Measurements from ENCODE around the gene GPX4.

DNA sequence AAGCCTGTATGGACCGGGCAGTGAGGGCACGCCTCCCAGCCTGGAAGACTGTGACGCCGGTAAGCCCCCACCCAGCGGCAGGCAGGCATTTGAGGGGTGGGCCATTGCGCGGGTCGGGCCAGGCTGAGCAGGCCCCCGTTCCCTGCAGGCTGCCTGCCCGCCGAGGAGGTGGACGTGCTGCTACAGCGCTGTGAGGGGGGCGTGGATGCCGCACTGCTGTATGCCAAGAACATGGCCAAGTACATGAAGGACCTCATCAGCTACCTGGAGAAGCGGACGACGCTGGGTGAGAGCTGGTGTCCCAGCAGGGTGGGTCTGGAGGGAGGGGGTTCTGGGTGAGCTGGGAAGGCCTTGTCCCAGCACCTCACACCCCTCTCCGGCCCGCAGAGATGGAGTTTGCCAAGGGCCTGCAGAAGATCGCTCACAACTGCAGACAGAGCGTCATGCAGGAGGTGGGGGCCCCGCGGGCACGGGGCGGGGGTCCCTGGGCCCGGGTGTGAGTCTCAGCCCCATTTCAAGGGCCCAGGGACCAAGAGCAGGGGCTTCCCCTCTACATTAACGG is 29.8 kb upstream of the GPX4 start:
- TF ChIP-seq POLR2AphosphoS5 (IDR thresholded peaks at IDR 0.05; ENCODE audit: insufficient read depth, low read depth, low read length) = no peak
- TF ChIP-seq, protein P1, sequence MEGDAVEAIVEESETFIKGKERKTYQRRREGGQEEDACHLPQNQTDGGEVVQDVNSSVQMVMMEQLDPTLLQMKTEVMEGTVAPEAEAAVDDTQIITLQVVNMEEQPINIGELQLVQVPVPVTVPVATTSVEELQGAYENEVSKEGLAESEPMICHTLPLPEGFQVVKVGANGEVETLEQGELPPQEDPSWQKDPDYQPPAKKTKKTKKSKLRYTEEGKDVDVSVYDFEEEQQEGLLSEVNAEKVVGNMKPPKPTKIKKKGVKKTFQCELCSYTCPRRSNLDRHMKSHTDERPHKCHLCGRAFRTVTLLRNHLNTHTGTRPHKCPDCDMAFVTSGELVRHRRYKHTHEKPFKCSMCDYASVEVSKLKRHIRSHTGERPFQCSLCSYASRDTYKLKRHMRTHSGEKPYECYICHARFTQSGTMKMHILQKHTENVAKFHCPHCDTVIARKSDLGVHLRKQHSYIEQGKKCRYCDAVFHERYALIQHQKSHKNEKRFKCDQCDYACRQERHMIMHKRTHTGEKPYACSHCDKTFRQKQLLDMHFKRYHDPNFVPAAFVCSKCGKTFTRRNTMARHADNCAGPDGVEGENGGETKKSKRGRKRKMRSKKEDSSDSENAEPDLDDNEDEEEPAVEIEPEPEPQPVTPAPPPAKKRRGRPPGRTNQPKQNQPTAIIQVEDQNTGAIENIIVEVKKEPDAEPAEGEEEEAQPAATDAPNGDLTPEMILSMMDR (IDR thresholded peaks at IDR 0.05; ENCODE audit: extremely low read depth in 1 of 2, insufficient read depth in 1 of 2, low read depth in 1 of 2, low read length in 2 of 2) = no peak
- no peak for TF ChIP-seq POLR2A (IDR thresholded peaks at IDR 0.05; ENCODE audit: low read depth, low read length)
- no peak for TF ChIP-seq FOS (IDR thresholded peaks at IDR 0.05; ENCODE audit: borderline replicate concordance, insufficient read depth, low read length)
- no peak for TF ChIP-seq EZH2 (IDR thresholded peaks at IDR 0.05; ENCODE audit: borderline replicate concordance, low read depth, low read length, severe bottlenecking)
- no peak for TF ChIP-seq GATA2 (IDR thresholded peaks at IDR 0.05; ENCODE audit: insufficient read depth, insufficient read length, low read depth, low read length)
- TF ChIP-seq, protein P2, sequence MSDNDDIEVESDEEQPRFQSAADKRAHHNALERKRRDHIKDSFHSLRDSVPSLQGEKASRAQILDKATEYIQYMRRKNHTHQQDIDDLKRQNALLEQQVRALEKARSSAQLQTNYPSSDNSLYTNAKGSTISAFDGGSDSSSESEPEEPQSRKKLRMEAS (IDR thresholded peaks at IDR 0.05; ENCODE audit: insufficient read depth, insufficient read length) = no peak
- TF ChIP-seq JUN (IDR thresholded peaks at IDR 0.05; ENCODE audit: borderline replicate concordance, insufficient read depth, insufficient read length, low read depth) = no peak

All from endothelial cell of umbilical vein (primary cell).